ENCODE measurements around the gene TKTL1.
"Not testable (repeated sequence)": the region's sequence is repeated elsewhere in the genome, so short reads cannot be mapped to it uniquely, and the experiment has no call there.

TKTL1 gene

GRCh38 chrX:154310616-154311536, 15.3 kb downstream of the TKTL1 start:
- no peak for DNase-seq

- no peak for DNase-seq
Measured at GRCh38 chrX:154312116-154312515, 16.5 kb downstream of the TKTL1 start.

- peak; percentile 61 for DNase-seq
Measured at GRCh38 chrX:154313147-154313546, 17.6 kb downstream of the TKTL1 start.

- DNase-seq: no peak
Measured at GRCh38 chrX:154315416-154315815, 19.8 kb downstream of the TKTL1 start.

GRCh38 chrX:154317391-154317995, 21.9 kb downstream of the TKTL1 start:
- no peak for DNase-seq

GRCh38 chrX:154320406-154320805, 24.8 kb downstream of the TKTL1 start:
- DNase-seq: no peak

GRCh38 chrX:154321152-154321551, 25.6 kb downstream of the TKTL1 start:
- DNase-seq: no peak

GRCh38 chrX:154321594-154321993, 26.0 kb downstream of the TKTL1 start:
- DNase-seq: no peak

- no peak for DNase-seq
Measured at GRCh38 chrX:154322890-154323289, 27.3 kb downstream of the TKTL1 start.

- DNase-seq: no peak
Measured at GRCh38 chrX:154323537-154323936, 27.9 kb downstream of the TKTL1 start.

GRCh38 chrX:154325541-154325940, 29.9 kb downstream of the TKTL1 start:
- no peak for DNase-seq

GRCh38 chrX:154327038-154327820, 31.6 kb downstream of the TKTL1 start:
- DNase-seq: peak; percentile 26

GRCh38 chrX:154328646-154329045, 33.1 kb downstream of the TKTL1 start:
- no peak for DNase-seq

- no peak for DNase-seq
Measured at GRCh38 chrX:154329294-154329693, 33.7 kb downstream of the TKTL1 start.

- DNase-seq: no peak
Measured at GRCh38 chrX:154332561-154332960, 37.0 kb downstream of the TKTL1 start.

- no peak for DNase-seq
Measured at GRCh38 chrX:154333116-154333515, 37.5 kb downstream of the TKTL1 start.

- no peak for DNase-seq
Measured at GRCh38 chrX:154333837-154334271, 38.3 kb downstream of the TKTL1 start.

GRCh38 chrX:154334496-154334895, 38.9 kb downstream of the TKTL1 start:
- DNase-seq: peak; percentile 60

- DNase-seq: not testable (repeated sequence)
Measured at GRCh38 chrX:154341399-154342298, 46.1 kb downstream of the TKTL1 start.

GRCh38 chrX:154343063-154343462, 47.5 kb downstream of the TKTL1 start:
- not testable (repeated sequence) for DNase-seq

- not testable (repeated sequence) for DNase-seq
Measured at GRCh38 chrX:154343620-154344019, 48.0 kb downstream of the TKTL1 start.

- DNase-seq: no peak
Measured at GRCh38 chrX:154348114-154348531, 52.5 kb downstream of the TKTL1 start.
